ENCODE data around the gene STK24.
"Not testable (repeated sequence)": the region's sequence is repeated elsewhere in the genome, so short reads cannot be mapped to it uniquely, and the experiment has no call there.

The STK24 gene

GRCh38 chr13:98576963-98577835, at the start of gene STK24:
Gene STK24, minus strand, starts transcription at chr13:98577107. Its CDS starts 321 bp downstream, at chr13:98576786.
- peak within 1 kb of the TSS; percentile 91 for H3K4me3 ChIP-seq (ENCODE audit: low read length)
- no peaks in the 10 kb centered on the region for H3K9me3 ChIP-seq (ENCODE audit: low read length)
- H3K36me3 ChIP-seq (ENCODE audit: insufficient read depth, low read length): no peaks in the 10 kb centered on the region
- peak within 1 kb of the TSS; percentile 63 for H2AFZ ChIP-seq (ENCODE audit: low read depth, low read length)
- no peaks in the 10 kb centered on the region for H3K27me3 ChIP-seq (ENCODE audit: insufficient read depth, low read length)
- peaks cover 51% of the 10 kb centered on the region for H3K4me1 ChIP-seq (ENCODE audit: insufficient read depth, low read length)

- Histone ChIP-seq H3K4me1 (ENCODE audit: insufficient read depth, low read length) (no peaks in the 10 kb centered on the region), H3K27me3 (ENCODE audit: insufficient read depth, low read length) (no peaks in the 10 kb centered on the region), H3K36me3 (ENCODE audit: insufficient read depth, low read length) (no peaks in the 10 kb centered on the region), H3K9me3 (ENCODE audit: low read length) (no peaks in the 10 kb centered on the region), H2AFZ (ENCODE audit: low read depth, low read length) (no peak overlapping the region), H3K4me3 (ENCODE audit: low read length) (no peak overlapping the region)
Measured at GRCh38 chr13:98626298-98626935, 49.5 kb upstream of the STK24 start.

GRCh38 chr13:98624589-98624988, 47.7 kb upstream of the STK24 start:
- H3K4me1 ChIP-seq (ENCODE audit: insufficient read depth, low read length); H3K4me3 ChIP-seq (ENCODE audit: low read length); H2AFZ ChIP-seq (ENCODE audit: low read depth, low read length); H3K9me3 ChIP-seq (ENCODE audit: low read length); H3K36me3 ChIP-seq (ENCODE audit: insufficient read depth, low read length); H3K27me3 ChIP-seq (ENCODE audit: insufficient read depth, low read length): not testable (repeated sequence)

GRCh38 chr13:98622931-98623331, 46.0 kb upstream of the STK24 start:
- H2AFZ ChIP-seq (ENCODE audit: low read depth, low read length): no peak overlapping the region
- H3K27me3 ChIP-seq (ENCODE audit: insufficient read depth, low read length): no peaks in the 10 kb centered on the region
- H3K9me3 ChIP-seq (ENCODE audit: low read length): no peaks in the 10 kb centered on the region
- H3K36me3 ChIP-seq (ENCODE audit: insufficient read depth, low read length): no peaks in the 10 kb centered on the region
- no peaks in the 10 kb centered on the region for H3K4me1 ChIP-seq (ENCODE audit: insufficient read depth, low read length)
- H3K4me3 ChIP-seq (ENCODE audit: low read length): no peak overlapping the region

GRCh38 chr13:98619556-98619955, 42.6 kb upstream of the STK24 start:
- H2AFZ ChIP-seq (ENCODE audit: low read depth, low read length): no peak overlapping the region
- no peak overlapping the region for H3K4me3 ChIP-seq (ENCODE audit: low read length)
- no peaks in the 10 kb centered on the region for H3K36me3 ChIP-seq (ENCODE audit: insufficient read depth, low read length)
- no peaks in the 10 kb centered on the region for H3K4me1 ChIP-seq (ENCODE audit: insufficient read depth, low read length)
- H3K9me3 ChIP-seq (ENCODE audit: low read length): no peaks in the 10 kb centered on the region
- no peaks in the 10 kb centered on the region for H3K27me3 ChIP-seq (ENCODE audit: insufficient read depth, low read length)

- not testable (repeated sequence) for H3K4me1 ChIP-seq (ENCODE audit: insufficient read depth, low read length); H3K27me3 ChIP-seq (ENCODE audit: insufficient read depth, low read length); H3K4me3 ChIP-seq (ENCODE audit: low read length); H3K36me3 ChIP-seq (ENCODE audit: insufficient read depth, low read length); H3K9me3 ChIP-seq (ENCODE audit: low read length); H2AFZ ChIP-seq (ENCODE audit: low read depth, low read length)
Measured at GRCh38 chr13:98615595-98615994, 38.7 kb upstream of the STK24 start.

- Histone ChIP-seq H3K27me3 (ENCODE audit: insufficient read depth, low read length) (no peaks in the 10 kb centered on the region), H3K4me3 (ENCODE audit: low read length) (no peak overlapping the region), H2AFZ (ENCODE audit: low read depth, low read length) (no peak overlapping the region), H3K9me3 (ENCODE audit: low read length) (no peaks in the 10 kb centered on the region), H3K36me3 (ENCODE audit: insufficient read depth, low read length) (no peaks in the 10 kb centered on the region), H3K4me1 (ENCODE audit: insufficient read depth, low read length) (no peaks in the 10 kb centered on the region)
Measured at GRCh38 chr13:98613591-98613990, 36.7 kb upstream of the STK24 start.

- Histone ChIP-seq H3K4me3 (ENCODE audit: low read length) (no peak overlapping the region), H3K27me3 (ENCODE audit: insufficient read depth, low read length) (no peaks in the 10 kb centered on the region), H3K4me1 (ENCODE audit: insufficient read depth, low read length) (no peaks in the 10 kb centered on the region), H3K36me3 (ENCODE audit: insufficient read depth, low read length) (no peaks in the 10 kb centered on the region), H3K9me3 (ENCODE audit: low read length) (no peaks in the 10 kb centered on the region), H2AFZ (ENCODE audit: low read depth, low read length) (no peak overlapping the region)
Measured at GRCh38 chr13:98609756-98610155, 32.8 kb upstream of the STK24 start.

GRCh38 chr13:98606296-98606695, 29.4 kb upstream of the STK24 start:
- H3K36me3 ChIP-seq (ENCODE audit: insufficient read depth, low read length): no peaks in the 10 kb centered on the region
- H3K4me1 ChIP-seq (ENCODE audit: insufficient read depth, low read length): no peaks in the 10 kb centered on the region
- H3K4me3 ChIP-seq (ENCODE audit: low read length): no peak overlapping the region
- no peak overlapping the region for H2AFZ ChIP-seq (ENCODE audit: low read depth, low read length)
- no peaks in the 10 kb centered on the region for H3K27me3 ChIP-seq (ENCODE audit: insufficient read depth, low read length)
- no peaks in the 10 kb centered on the region for H3K9me3 ChIP-seq (ENCODE audit: low read length)

GRCh38 chr13:98599502-98600328, 22.8 kb upstream of the STK24 start:
- Histone ChIP-seq H3K4me1 (ENCODE audit: insufficient read depth, low read length) (no peaks in the 10 kb centered on the region), H3K27me3 (ENCODE audit: insufficient read depth, low read length) (no peaks in the 10 kb centered on the region), H2AFZ (ENCODE audit: low read depth, low read length) (no peak overlapping the region), H3K9me3 (ENCODE audit: low read length) (no peaks in the 10 kb centered on the region), H3K4me3 (ENCODE audit: low read length) (no peak overlapping the region), H3K36me3 (ENCODE audit: insufficient read depth, low read length) (no peaks in the 10 kb centered on the region)

GRCh38 chr13:98598043-98598442, 21.1 kb upstream of the STK24 start:
- H3K9me3 ChIP-seq (ENCODE audit: low read length): no peaks in the 10 kb centered on the region
- H2AFZ ChIP-seq (ENCODE audit: low read depth, low read length): no peak overlapping the region
- H3K27me3 ChIP-seq (ENCODE audit: insufficient read depth, low read length): no peaks in the 10 kb centered on the region
- H3K36me3 ChIP-seq (ENCODE audit: insufficient read depth, low read length): no peaks in the 10 kb centered on the region
- H3K4me3 ChIP-seq (ENCODE audit: low read length): no peak overlapping the region
- H3K4me1 ChIP-seq (ENCODE audit: insufficient read depth, low read length): no peaks in the 10 kb centered on the region

- Histone ChIP-seq H2AFZ (ENCODE audit: low read depth, low read length) (no peak overlapping the region), H3K9me3 (ENCODE audit: low read length) (no peaks in the 10 kb centered on the region), H3K4me1 (ENCODE audit: insufficient read depth, low read length) (no peaks in the 10 kb centered on the region), H3K27me3 (ENCODE audit: insufficient read depth, low read length) (no peaks in the 10 kb centered on the region), H3K4me3 (ENCODE audit: low read length) (no peak overlapping the region), H3K36me3 (ENCODE audit: insufficient read depth, low read length) (no peaks in the 10 kb centered on the region)
Measured at GRCh38 chr13:98595134-98595533, 18.2 kb upstream of the STK24 start.

- H3K36me3 ChIP-seq (ENCODE audit: insufficient read depth, low read length): no peaks in the 10 kb centered on the region
- H3K4me1 ChIP-seq (ENCODE audit: insufficient read depth, low read length): no peaks in the 10 kb centered on the region
- H3K4me3 ChIP-seq (ENCODE audit: low read length): no peak overlapping the region
- no peak overlapping the region for H2AFZ ChIP-seq (ENCODE audit: low read depth, low read length)
- H3K9me3 ChIP-seq (ENCODE audit: low read length): no peaks in the 10 kb centered on the region
- H3K27me3 ChIP-seq (ENCODE audit: insufficient read depth, low read length): no peaks in the 10 kb centered on the region
Measured at GRCh38 chr13:98592362-98592732, 15.4 kb upstream of the STK24 start.
